ENCODE results near the gene ZBED4. TPM values are rescaled to one million over a fixed set of nuclear protein-coding genes. Genes with fewer than 3 reads are reported as not detected.

The ZBED4 gene
- total and polyA plus RNA-seq, 4 donors = 2.1 to 10.3 (median 4.8) TPM

- H3K4me3 ChIP-seq (ENCODE audit: low read depth in 1 of 3, low read length in 3 of 3) = no peak overlapping the region
- no peaks in the 10 kb centered on the region for H3K27me3 ChIP-seq (ENCODE audit: control insufficient read depth in 4 of 4, insufficient read depth in 4 of 4, low read length in 3 of 4)
- H3K9ac ChIP-seq (ENCODE audit: low read depth in 1 of 2, low read length in 2 of 2) = no peak overlapping the region
- TF ChIP-seq RAD21 (IDR thresholded peaks at IDR 0.05) (no peak), JUND (IDR thresholded peaks at IDR 0.05) (no peak), RXRA (IDR thresholded peaks at IDR 0.05) (no peak), HNF4G (IDR thresholded peaks at IDR 0.05) (no peak), EGR1 (IDR thresholded peaks at IDR 0.05; ENCODE audit: low read depth in 2 of 2) (no peak), REST (IDR thresholded peaks at IDR 0.05) (no peak), YY1 (IDR thresholded peaks at IDR 0.05) (no peak), CTCF (IDR thresholded peaks at IDR 0.05; ENCODE audit: low read depth, low read length, missing input control) (no peak)
- no peak overlapping the region for H3K27ac ChIP-seq (ENCODE audit: low read depth in 1 of 2, low read length in 2 of 2)
- H3K36me3 ChIP-seq (ENCODE audit: control insufficient read depth in 4 of 4, insufficient read depth in 3 of 4, low read depth in 1 of 4, low read length in 3 of 4) = peaks cover 6 to 9% (median 8%) of the 10 kb centered on the region in 4 donors
- H3K4me1 ChIP-seq (ENCODE audit: control insufficient read depth in 4 of 4, insufficient read depth in 4 of 4, low read length in 3 of 4) = peaks cover 9 to 33% (median 25%) of the 10 kb centered on the region in 4 donors
- no peak for DNase-seq (ENCODE audit: low spot score)
- H3K9me3 ChIP-seq (ENCODE audit: control insufficient read depth in 4 of 4, low read length in 3 of 4) = no peaks in the 10 kb centered on the region
- WGBS = 78% methylated on average over 14 of the region's 14 CpGs
These were observed 45.6 kb upstream of the ZBED4 start for GRCh38 chr22:49807780-49808708.

- WGBS = 70% methylated on average over 5 of the region's 5 CpGs
- Histone ChIP-seq H3K4me1 (ENCODE audit: control insufficient read depth in 4 of 4, insufficient read depth in 4 of 4, low read length in 3 of 4) (peaks cover 9 to 33% (median 27%) of the 10 kb centered on the region in 4 donors), H3K9ac (ENCODE audit: low read depth in 1 of 2, low read length in 2 of 2) (no peak overlapping the region), H3K9me3 (ENCODE audit: control insufficient read depth in 4 of 4, low read length in 3 of 4) (no peaks in the 10 kb centered on the region), H3K27me3 (ENCODE audit: control insufficient read depth in 4 of 4, insufficient read depth in 4 of 4, low read length in 3 of 4) (no peaks in the 10 kb centered on the region), H3K27ac (ENCODE audit: low read depth in 1 of 2, low read length in 2 of 2) (no peak overlapping the region), H3K36me3 (ENCODE audit: control insufficient read depth in 4 of 4, insufficient read depth in 3 of 4, low read depth in 1 of 4, low read length in 3 of 4) (peaks cover 0 to 5% (median 4%) of the 10 kb centered on the region in 4 donors), H3K4me3 (ENCODE audit: low read depth in 1 of 3, low read length in 3 of 3) (no peak overlapping the region)
- TF ChIP-seq GABPA (IDR thresholded peaks at IDR 0.05 in 1 of 2, conservative IDR thresholded peaks at IDR 0.05 in 1 of 2) = no peak
- no peak for TF ChIP-seq CTCF (IDR thresholded peaks at IDR 0.05; ENCODE audit: low read depth, low read length, missing input control)
- no peak for TF ChIP-seq SP1 (IDR thresholded peaks at IDR 0.05)
- no peak for TF ChIP-seq ATF3 (IDR thresholded peaks at IDR 0.05)
- TF ChIP-seq FOXA2 (IDR thresholded peaks at IDR 0.05) = no peak
- TF ChIP-seq TAF1 (conservative IDR thresholded peaks at IDR 0.05) = no peak
- TF ChIP-seq RAD21 (IDR thresholded peaks at IDR 0.05) = no peak
- TF ChIP-seq FOXA1 (IDR thresholded peaks at IDR 0.05) = no peak
- no peak for TF ChIP-seq RXRA (IDR thresholded peaks at IDR 0.05)
- no peak for TF ChIP-seq HNF4A (conservative IDR thresholded peaks at IDR 0.05)
- TF ChIP-seq EGR1 (IDR thresholded peaks at IDR 0.05; ENCODE audit: low read depth in 2 of 2) = no peak
- no peak for DNase-seq (ENCODE audit: low spot score)
These were observed 43.2 kb upstream of the ZBED4 start for GRCh38 chr22:49810363-49811019.
